Mammary microvascular endothelial cell (primary cell): ENCODE measurements around the gene KLF16. TPM values are rescaled to one million over a fixed set of nuclear protein-coding genes. Genes with fewer than 3 reads are reported as not detected.

ENCODE experiments used
- total RNA-seq: library from RNA; depleted of rRNA; stranded (reverse); fragments of >200 nt; gene quantifications from 2 replicates; pipeline ENCODE4 v1.2.3, GENCODE V29; 2015

The KLF16 gene
- total RNA-seq: 15.8 and 17.9 TPM in 2 replicates

DNA sequence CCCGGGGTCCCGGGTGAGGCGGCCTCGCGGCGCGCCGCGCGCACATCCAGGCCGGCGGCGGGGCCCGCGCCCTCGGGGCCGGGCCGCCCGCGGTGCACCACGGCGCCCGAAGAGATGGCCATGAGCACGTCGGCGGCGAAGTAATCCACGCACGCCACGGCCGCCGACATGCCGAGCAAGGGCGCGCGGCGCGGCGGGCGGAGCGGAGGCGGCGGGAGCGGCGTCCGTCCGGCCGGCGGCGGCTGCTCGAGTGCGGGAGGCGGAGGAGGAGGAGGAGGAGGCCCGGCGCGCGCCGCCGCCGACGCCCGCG, at the start of gene KLF16:
Gene KLF16, minus strand, starts transcription at position 252 of the 310 bp plus-strand sequence. Its CDS starts 82 bp downstream, at position 170.

DNA sequence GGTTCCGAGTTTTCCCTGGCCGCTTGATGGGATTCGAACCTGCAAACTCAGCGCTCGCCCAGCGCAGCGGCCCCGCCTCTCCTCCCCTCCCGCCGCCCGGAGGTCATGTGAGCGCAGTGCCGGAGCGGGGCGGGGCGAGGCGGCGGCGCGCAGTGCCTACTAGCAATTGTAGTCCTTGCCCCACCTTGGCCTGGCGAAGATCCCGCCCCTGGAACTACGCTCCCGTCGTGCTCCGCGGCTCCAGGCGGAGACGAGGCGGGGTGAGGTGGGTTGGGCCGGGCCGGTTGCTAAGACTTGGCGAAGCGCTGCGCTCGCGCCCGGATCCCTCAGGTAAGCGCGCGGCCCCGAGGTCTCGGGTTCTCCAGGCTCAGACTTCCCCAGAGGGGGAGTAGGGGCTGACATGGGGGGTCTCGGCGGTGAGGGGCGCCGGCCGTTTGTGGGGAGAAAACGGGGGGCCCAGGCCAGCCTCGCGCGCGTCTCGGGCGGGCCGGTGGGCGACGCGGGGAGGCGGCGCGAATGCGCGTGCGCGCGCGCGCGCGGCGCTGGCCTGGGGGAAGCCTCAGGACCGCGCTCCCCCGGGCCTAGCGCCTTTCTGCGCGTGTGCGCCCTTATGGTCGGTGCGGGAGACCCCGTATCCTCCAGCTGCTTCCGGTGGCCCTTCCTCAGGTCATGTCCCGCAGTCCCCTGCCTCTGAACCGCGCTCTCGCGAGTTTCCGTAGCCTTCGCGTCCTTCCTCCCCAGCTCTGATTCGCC, 41.9 kb upstream of the KLF16 start, which contains the start of the genes ADAT3 and SCAMP4:
Gene ADAT3, plus strand, starts transcription at position 290 of the 753 bp plus-strand sequence. CDS start 6,649 bp downstream, outside the sequence.
Gene SCAMP4, plus strand, starts transcription at position 290 of the 753 bp plus-strand sequence. CDS start 9,621 bp downstream, outside the sequence.

DNA sequence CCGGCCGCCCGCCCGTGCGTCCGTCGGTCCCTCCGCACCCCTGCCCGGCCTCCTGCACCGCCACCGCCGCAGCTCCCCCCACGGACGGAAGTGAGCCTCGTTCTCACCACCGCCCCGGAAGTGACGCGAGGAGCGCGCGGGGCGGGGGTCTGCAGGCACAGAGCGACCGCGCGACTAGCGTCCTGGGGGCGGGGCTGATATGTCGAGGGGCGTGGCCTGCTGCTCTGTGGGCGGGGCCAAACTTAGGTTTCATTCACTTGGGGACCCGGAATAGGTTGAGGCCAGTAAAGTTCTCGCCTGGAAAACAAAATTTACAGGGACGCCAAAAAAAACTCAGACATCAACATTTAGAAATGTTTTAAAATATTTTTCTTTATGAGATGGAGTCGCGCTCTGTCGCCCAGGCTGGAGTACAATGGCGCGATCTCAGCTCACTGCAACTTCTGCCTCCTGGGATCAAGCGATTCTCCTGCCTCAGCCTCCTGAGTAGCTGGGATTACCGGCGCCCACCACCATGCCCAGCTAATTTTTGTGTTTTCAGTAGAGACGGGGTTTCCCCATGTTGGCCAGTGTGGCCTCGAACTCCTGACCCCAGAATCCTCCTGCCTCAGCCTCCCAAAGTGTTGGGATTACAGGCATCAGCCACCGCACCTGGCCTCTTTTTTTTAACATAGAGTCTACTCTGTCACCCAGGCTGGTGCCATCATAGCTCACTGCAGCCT, 22.2 kb upstream of the KLF16 start, which contains the start of gene ABHD17A:
Gene ABHD17A, minus strand, starts transcription at position 99 of the 722 bp plus-strand sequence. CDS start 3,930 bp downstream, outside the sequence.

DNA sequence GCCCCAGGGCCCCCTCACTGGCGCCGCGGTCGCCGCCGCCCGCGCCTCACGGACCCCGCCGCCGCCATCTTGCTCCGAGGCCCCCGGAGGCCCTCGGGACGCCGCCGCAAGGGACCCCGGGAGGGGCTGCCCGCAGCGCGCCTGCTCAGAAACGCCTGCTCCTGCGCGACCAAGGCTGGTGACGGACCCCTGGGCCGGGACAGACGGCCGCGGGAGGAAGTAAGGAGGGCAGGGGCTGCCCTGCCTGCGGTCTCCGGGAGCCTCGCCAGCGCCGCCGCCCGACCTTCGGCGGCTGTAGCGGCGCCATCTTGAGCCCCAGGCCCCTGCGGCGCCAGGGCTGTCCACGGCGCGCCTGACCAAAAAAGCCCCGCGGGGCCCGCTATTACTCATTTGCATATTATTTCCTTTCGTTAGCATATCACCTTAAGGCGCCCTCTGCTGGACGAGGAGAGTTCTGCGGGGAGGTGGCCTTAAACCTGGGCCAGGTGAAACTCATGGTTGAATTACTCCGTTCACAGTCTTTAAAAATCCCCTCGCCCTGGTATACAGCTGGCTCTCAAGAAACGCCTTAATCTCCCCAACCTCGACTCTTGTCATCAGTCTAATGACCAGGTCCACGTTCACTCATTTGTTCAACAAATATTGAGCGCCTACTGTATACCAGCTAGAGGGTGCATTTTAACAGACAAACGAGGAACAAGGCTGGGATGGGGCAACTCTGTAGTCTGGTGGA, 14.8 kb downstream of the KLF16 start, which contains the start of gene REXO1:
Gene REXO1, minus strand, starts transcription at position 85 of the 733 bp plus-strand sequence. CDS start 125 bp downstream, outside the sequence.

DNA sequence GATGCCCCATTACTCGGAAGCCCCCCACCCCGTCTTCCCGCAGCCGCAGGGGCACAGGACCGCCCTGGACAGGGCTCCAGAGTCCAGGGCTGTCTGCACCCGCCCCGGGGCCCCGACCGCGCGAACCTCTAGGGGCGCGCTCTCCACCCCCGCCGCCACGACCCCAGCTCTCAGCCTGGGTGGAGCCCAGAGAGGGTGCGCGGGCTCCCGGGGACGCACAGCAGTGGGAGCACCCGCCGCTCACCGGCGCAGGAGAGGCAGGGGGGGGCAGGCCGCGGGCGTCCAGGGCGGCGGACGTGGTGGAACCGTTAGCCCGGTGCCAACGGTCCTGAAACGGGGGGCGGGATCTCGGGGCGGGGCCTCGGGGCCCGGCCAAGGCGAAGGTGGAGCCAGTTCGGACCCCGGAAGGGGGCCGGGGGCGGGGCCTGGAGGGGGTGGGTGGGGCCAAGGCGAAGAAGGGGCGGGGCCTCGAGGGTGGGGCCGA, 51.4 kb downstream of the KLF16 start, which contains the start of gene ATP8B3:
Gene ATP8B3, minus strand, starts transcription at position 335 of the 484 bp plus-strand sequence. CDS start 540 bp downstream, outside the sequence.

Other genes starting within 250 kb of the KLF16 start
- 197 and 208 TPM in 2 replicates for gene TCF3, start 211.0 kb downstream of the KLF16 start, total RNA-seq
- gene ONECUT3, start 110.1 kb downstream of the KLF16 start, total RNA-seq: not detected in 2 replicates
- 0.93 and 2.3 TPM in 2 replicates for gene ATP8B3, start 51.3 kb downstream of the KLF16 start, total RNA-seq
- gene REXO1, start 15.1 kb downstream of the KLF16 start, total RNA-seq: 12.6 and 14.9 TPM in 2 replicates
- gene ABHD17A, start 21.9 kb upstream of the KLF16 start, total RNA-seq: 162 and 184 TPM in 2 replicates
- gene ADAT3, start 41.8 kb upstream of the KLF16 start, total RNA-seq: 5.5 and 12.1 TPM in 2 replicates
- gene SCAMP4, start 41.8 kb upstream of the KLF16 start, total RNA-seq: 86.3 and 103 TPM in 2 replicates
- 71.2 and 73.0 TPM in 2 replicates for gene CSNK1G2, start 77.6 kb upstream of the KLF16 start, total RNA-seq
- gene BTBD2, start 152.1 kb upstream of the KLF16 start, total RNA-seq: 55.8 and 64.6 TPM in 2 replicates
- 84.6 and 90.2 TPM in 2 replicates for gene MKNK2, start 187.7 kb upstream of the KLF16 start, total RNA-seq
- gene MOB3A, start 232.7 kb upstream of the KLF16 start, total RNA-seq: 51.0 and 64.3 TPM in 2 replicates
- 0.20 and 0.25 TPM in 2 replicates for gene IZUMO4, start 233.3 kb upstream of the KLF16 start, total RNA-seq